HEK293 (cell line): ENCODE data around the gene CCSER1.

ENCODE experiments used
- CTCF ChIA-PET: fragments of 350-600 bp; formaldehyde crosslinking; extraction: SDS; loops from one replicate; lab custom pipeline; 2021; ENCODE audit warnings: antibody characterized with exemption; lab: Yijun Ruan, JAX
- POLR2A ChIA-PET: fragments of 300-600 bp; formaldehyde crosslinking; extraction: SDS; loops from one replicate; lab custom pipeline; 2020; ENCODE audit warnings: antibody characterized with exemption, inconsistent platforms; lab: Yijun Ruan, JAX
- H3K27ac ChIP-seq: fragments of 200-500 bp; sonication (Bioruptor generic); 2 replicates; pipeline ENCODE4 v1.5.1; 2014; ENCODE audit warnings: low read depth, low read length, control low read depth, inconsistent platforms; ENCODE audit errors: extremely low read depth
- H3K36me3 ChIP-seq, 2 experiments: fragments of 200-500 bp in 1 of 2; sonication (Bioruptor generic) in 1 of 2; 1 replicate in 1 of 2; 2 replicates in 1 of 2; pipeline ENCODE4 v1.5.1; 2014 to 2017; ENCODE audit warnings: inconsistent platforms in 2 of 2, low read length in 2 of 2; ENCODE audit not compliant: control insufficient read depth in 2 of 2, insufficient read depth in 1 of 2
- H3K4me1 ChIP-seq: fragments of 200-500 bp; sonication (Bioruptor generic); 2 replicates; pipeline ENCODE4 v1.5.1; 2014; ENCODE audit warnings: mild to moderate bottlenecking, low read length, inconsistent platforms; ENCODE audit not compliant: control insufficient read depth, insufficient read depth
- H3K4me3 ChIP-seq: 2 replicates; pipeline ENCODE4 v1.5.1; 2011; ENCODE audit warnings: low read depth, mild to moderate bottlenecking, control low read depth, low read length, moderate library complexity
- H3K9me3 ChIP-seq: fragments of 200-500 bp; sonication (Bioruptor generic); 2 replicates; pipeline ENCODE4 v1.5.1; 2014; ENCODE audit warnings: low read depth, low read length, inconsistent platforms; ENCODE audit not compliant: control insufficient read depth, insufficient read depth
- HIC1 ChIP-seq: fragments of 450-650 bp; formaldehyde crosslinking; IDR thresholded peaks from 2 replicates; pipeline ENCODE4 v1.5.1; 2016; ENCODE audit warnings: missing biosample characterization, missing genetic modification characterization
- HOXA7 ChIP-seq: sonication (generic); formaldehyde crosslinking; IDR thresholded peaks from 2 replicates; pipeline ENCODE4 v1.8.1; 2022; ENCODE audit warnings: missing genetic modification reagents, borderline replicate concordance
- MYNN ChIP-seq: fragments of 450-650 bp; formaldehyde crosslinking; IDR thresholded peaks from 2 replicates; pipeline ENCODE4 v1.5.1; 2016; ENCODE audit warnings: missing biosample characterization, missing genetic modification characterization, borderline replicate concordance
- MZF1 ChIP-seq: fragments of 450-650 bp; formaldehyde crosslinking; IDR thresholded peaks from 2 replicates; pipeline ENCODE4 v1.5.1; 2017; ENCODE audit warnings: missing biosample characterization, missing genetic modification characterization, borderline replicate concordance
- SP7 ChIP-seq: fragments of 450-650 bp; formaldehyde crosslinking; IDR thresholded peaks from 2 replicates; pipeline ENCODE4 v1.5.1; 2016; ENCODE audit warnings: missing biosample characterization, missing genetic modification characterization
- WT1 ChIP-seq: fragments of 450-650 bp; formaldehyde crosslinking; IDR thresholded peaks from 2 replicates; pipeline ENCODE4 v1.5.1; 2016; ENCODE audit warnings: missing biosample characterization, missing genetic modification characterization
- ZBTB17 ChIP-seq: fragments of 450-650 bp; formaldehyde crosslinking; IDR thresholded peaks from 2 replicates; pipeline ENCODE4 v1.5.1; 2016; ENCODE audit warnings: missing biosample characterization, missing genetic modification characterization
- ZBTB48 ChIP-seq: fragments of 450-650 bp; formaldehyde crosslinking; IDR thresholded peaks from 2 replicates; pipeline ENCODE4 v1.5.1; 2016; ENCODE audit warnings: missing biosample characterization, missing genetic modification characterization
- ZEB2 ChIP-seq: fragments of 450-650 bp; formaldehyde crosslinking; IDR thresholded peaks from 2 replicates; pipeline ENCODE4 v1.5.1; 2016; ENCODE audit warnings: missing biosample characterization, missing genetic modification characterization
- ZFP69B ChIP-seq: fragments of 450-650 bp; formaldehyde crosslinking; IDR thresholded peaks from 2 replicates; pipeline ENCODE4 v1.5.1; 2016; ENCODE audit warnings: missing biosample characterization, missing genetic modification characterization
- ZNF146 ChIP-seq: fragments of 450-650 bp; formaldehyde crosslinking; IDR thresholded peaks from 2 replicates; pipeline ENCODE4 v1.5.1; 2016; ENCODE audit warnings: missing biosample characterization, missing genetic modification characterization
- ZNF169 ChIP-seq: fragments of 450-650 bp; formaldehyde crosslinking; IDR thresholded peaks from 2 replicates; pipeline ENCODE4 v1.5.1; 2016; ENCODE audit warnings: missing biosample characterization, missing genetic modification characterization
- ZNF202 ChIP-seq: fragments of 450-650 bp; formaldehyde crosslinking; IDR thresholded peaks from 2 replicates; pipeline ENCODE4 v1.5.1; 2016; ENCODE audit warnings: missing biosample characterization, missing genetic modification characterization, borderline replicate concordance
- ZNF214 ChIP-seq: fragments of 450-650 bp; formaldehyde crosslinking; IDR thresholded peaks from 2 replicates; pipeline ENCODE4 v1.5.1; 2017; ENCODE audit warnings: missing biosample characterization, mild to moderate bottlenecking, missing genetic modification characterization, borderline replicate concordance
- ZNF221 ChIP-seq: fragments of 450-650 bp; formaldehyde crosslinking; IDR thresholded peaks from 2 replicates; pipeline ENCODE4 v1.5.1; 2017; ENCODE audit warnings: missing biosample characterization, missing genetic modification characterization, borderline replicate concordance
- ZNF239 ChIP-seq: fragments of 450-650 bp; formaldehyde crosslinking; IDR thresholded peaks from 2 replicates; pipeline ENCODE4 v1.5.1; 2016; ENCODE audit warnings: missing biosample characterization, missing genetic modification characterization
- ZNF324 ChIP-seq: fragments of 450-650 bp; formaldehyde crosslinking; IDR thresholded peaks from 2 replicates; pipeline ENCODE4 v1.5.1; 2016; ENCODE audit warnings: missing biosample characterization, missing genetic modification characterization
- ZNF398 ChIP-seq: fragments of 450-650 bp; formaldehyde crosslinking; IDR thresholded peaks from 2 replicates; pipeline ENCODE4 v1.5.1; 2017; ENCODE audit warnings: missing biosample characterization, missing genetic modification characterization
- ZNF433 ChIP-seq: fragments of 450-650 bp; formaldehyde crosslinking; IDR thresholded peaks from 2 replicates; pipeline ENCODE4 v1.5.1; 2016; ENCODE audit warnings: missing biosample characterization, missing genetic modification characterization, low read depth
- ZNF518A ChIP-seq: fragments of 450-650 bp; formaldehyde crosslinking; conservative IDR thresholded peaks from 2 replicates; pipeline ENCODE4 v1.5.1; 2016; ENCODE audit warnings: low read depth, missing biosample characterization, missing genetic modification characterization
- ZNF555 ChIP-seq: fragments of 450-650 bp; formaldehyde crosslinking; conservative IDR thresholded peaks from 2 replicates; pipeline ENCODE4 v1.5.1; 2017; ENCODE audit warnings: missing biosample characterization, mild to moderate bottlenecking, missing genetic modification characterization, inconsistent platforms
- ZNF621 ChIP-seq: fragments of 450-650 bp; formaldehyde crosslinking; IDR thresholded peaks from 2 replicates; pipeline ENCODE4 v1.5.1; 2017; ENCODE audit warnings: missing biosample characterization, missing genetic modification characterization
- ZNF704 ChIP-seq: fragments of 450-650 bp; formaldehyde crosslinking; IDR thresholded peaks from 2 replicates; pipeline ENCODE4 v1.5.1; 2016; ENCODE audit warnings: missing biosample characterization, missing genetic modification characterization
- TF ChIP-seq, protein P1 (sequence below): fragments of 450-650 bp; formaldehyde crosslinking; IDR thresholded peaks from 2 replicates; pipeline ENCODE4 v1.5.1; 2016; ENCODE audit warnings: missing biosample characterization, missing genetic modification characterization

CCSER1 gene

DNA sequence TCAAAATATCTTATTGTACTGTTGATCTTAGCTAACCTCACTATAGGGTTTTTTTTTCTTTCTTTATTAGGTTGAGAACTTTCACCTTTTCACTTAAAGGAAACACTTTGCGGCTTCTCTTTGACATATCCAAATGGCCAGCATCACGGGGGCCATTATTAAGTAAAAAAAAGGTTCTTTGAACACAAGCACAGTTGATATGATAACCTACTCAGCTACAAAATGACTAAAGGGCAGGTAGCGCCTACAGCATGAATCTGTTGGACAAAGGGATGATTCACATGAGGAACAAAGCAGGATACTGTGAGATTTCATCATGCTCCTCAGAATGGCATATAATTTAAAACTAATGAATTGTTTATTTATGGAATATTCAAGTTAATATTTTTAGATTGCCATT is 119.6 kb downstream of the CCSER1 start:
- Histone ChIP-seq H3K4me1 (no peaks in the 10 kb centered on the region), H3K36me3 (no peaks in the 10 kb centered on the region), H3K4me3 (no peak overlapping the region), H3K27ac (no peak overlapping the region), H3K9me3 (no peaks in the 10 kb centered on the region)
- TF ChIP-seq ZNF146 (tag by site-specific recombination): no peak
- no peak for TF ChIP-seq ZEB2
- no peak for TF ChIP-seq MZF1
- TF ChIP-seq MYNN (tag by site-specific recombination): no peak
- no peak for TF ChIP-seq ZNF221 (tag by site-specific recombination)
- no peak for TF ChIP-seq ZNF555 (tag by site-specific recombination)
- TF ChIP-seq ZNF169 (tag by site-specific recombination): no peak
- ChIA-PET CTCF (no interaction called here), POLR2A (no interaction called here)

GRCh38 chr4:90254357-90254756 is 127.2 kb downstream of the CCSER1 start:
- POLR2A ChIA-PET: no interaction called here
- TF ChIP-seq, protein P1, sequence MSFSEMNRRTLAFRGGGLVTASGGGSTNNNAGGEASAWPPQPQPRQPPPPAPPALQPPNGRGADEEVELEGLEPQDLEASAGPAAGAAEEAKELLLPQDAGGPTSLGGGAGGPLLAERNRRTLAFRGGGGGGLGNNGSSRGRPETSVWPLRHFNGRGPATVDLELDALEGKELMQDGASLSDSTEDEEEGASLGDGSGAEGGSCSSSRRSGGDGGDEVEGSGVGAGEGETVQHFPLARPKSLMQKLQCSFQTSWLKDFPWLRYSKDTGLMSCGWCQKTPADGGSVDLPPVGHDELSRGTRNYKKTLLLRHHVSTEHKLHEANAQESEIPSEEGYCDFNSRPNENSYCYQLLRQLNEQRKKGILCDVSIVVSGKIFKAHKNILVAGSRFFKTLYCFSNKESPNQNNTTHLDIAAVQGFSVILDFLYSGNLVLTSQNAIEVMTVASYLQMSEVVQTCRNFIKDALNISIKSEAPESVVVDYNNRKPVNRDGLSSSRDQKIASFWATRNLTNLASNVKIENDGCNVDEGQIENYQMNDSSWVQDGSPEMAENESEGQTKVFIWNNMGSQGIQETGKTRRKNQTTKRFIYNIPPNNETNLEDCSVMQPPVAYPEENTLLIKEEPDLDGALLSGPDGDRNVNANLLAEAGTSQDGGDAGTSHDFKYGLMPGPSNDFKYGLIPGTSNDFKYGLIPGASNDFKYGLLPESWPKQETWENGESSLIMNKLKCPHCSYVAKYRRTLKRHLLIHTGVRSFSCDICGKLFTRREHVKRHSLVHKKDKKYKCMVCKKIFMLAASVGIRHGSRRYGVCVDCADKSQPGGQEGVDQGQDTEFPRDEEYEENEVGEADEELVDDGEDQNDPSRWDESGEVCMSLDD (tag by site-specific recombination): no peak
- no peak for TF ChIP-seq ZNF621 (tag by site-specific recombination)
- no peak for TF ChIP-seq ZNF214 (tag by site-specific recombination)
- TF ChIP-seq ZFP69B (tag by site-specific recombination): no peak
- TF ChIP-seq ZEB2: no peak
- no peak for TF ChIP-seq HIC1 (tag by site-specific recombination)
- no peak for TF ChIP-seq ZBTB48 (tag by site-specific recombination)
- TF ChIP-seq ZNF239 (tag by site-specific recombination): no peak
- no peak for TF ChIP-seq HOXA7
- no peak for TF ChIP-seq ZNF704 (tag by site-specific recombination)
- TF ChIP-seq ZBTB17 (tag by site-specific recombination): no peak
- TF ChIP-seq WT1: no peak
- TF ChIP-seq ZNF324 (tag by site-specific recombination): no peak
- no peak for TF ChIP-seq ZNF433 (tag by site-specific recombination)
- TF ChIP-seq ZNF202: no peak
- TF ChIP-seq SP7 (tag by site-specific recombination): no peak
- no peak for TF ChIP-seq ZNF398 (tag by site-specific recombination)
- no peak for TF ChIP-seq ZNF518A (tag by site-specific recombination)

More at GRCh38 chr4:90254357-90254756, 127.2 kb downstream of the CCSER1 start:
- Histone ChIP-seq H3K4me1 (no peaks in the 10 kb centered on the region), H3K9me3 (no peaks in the 10 kb centered on the region), H3K36me3 (no peaks in the 10 kb centered on the region), H3K27ac (no peak overlapping the region), H3K4me3 (no peak overlapping the region)
- CTCF ChIA-PET: no interaction called here
